DND-41 (cell line): ENCODE measurements around the gene MACROD1.

Source experiments
- ATAC-seq: fragments of 200-7000 bp; cut with Tn5 transposase; 3 replicates; pipeline ENCODE4 v1.9.1; 2021; ENCODE audit warnings: low read depth; ENCODE audit not compliant: insufficient read depth
- DNase-seq: peaks from one replicate; pipeline ENCODE4 v3.0.0-alpha.2; 2020
- H2AFZ ChIP-seq: 2 replicates; pipeline ENCODE4 v1.6.0; 2012; ENCODE audit warnings: low read depth, low read length
- H3K27ac ChIP-seq: 2 replicates; pipeline ENCODE4 v1.5.1; 2012; ENCODE audit warnings: low read length, inconsistent platforms
- H3K27me3 ChIP-seq: fragments of 200-600 bp; sonication (generic); 2 replicates; pipeline ENCODE4 v1.6.0; 2012; ENCODE audit warnings: low read length, mild to moderate bottlenecking, inconsistent platforms; ENCODE audit not compliant: insufficient read depth, poor library complexity
- H3K36me3 ChIP-seq: 2 replicates; pipeline ENCODE4 v1.5.1; 2012; ENCODE audit warnings: low read length, inconsistent platforms; ENCODE audit not compliant: insufficient read depth
- H3K4me1 ChIP-seq: 2 replicates; pipeline ENCODE4 v1.5.1; 2012; ENCODE audit warnings: mild to moderate bottlenecking, low read length; ENCODE audit not compliant: insufficient read depth
- H3K4me2 ChIP-seq: 2 replicates; pipeline ENCODE4 v1.6.0; 2012; ENCODE audit warnings: mild to moderate bottlenecking, moderate library complexity, low read length, inconsistent platforms; ENCODE audit not compliant: insufficient read depth
- H3K4me3 ChIP-seq, 2 experiments: fragments of 200-600 bp in 1 of 2; shearing (Covaris generic) in 1 of 2; 2 replicates each; pipeline ENCODE4 v1.5.1; 2012 to 2016; ENCODE audit warnings: inconsistent platforms in 2 of 2, low read length in 2 of 2, mild to moderate bottlenecking in 2 of 2, low read depth in 1 of 2, moderate library complexity in 1 of 2
- H3K79me2 ChIP-seq: 2 replicates; pipeline ENCODE4 v1.6.0; 2012; ENCODE audit warnings: low read length, inconsistent platforms; ENCODE audit not compliant: insufficient read depth
- H3K9ac ChIP-seq: 2 replicates; pipeline ENCODE4 v1.6.0; 2012; ENCODE audit warnings: low read depth, mild to moderate bottlenecking, inconsistent platforms, low read length, moderate library complexity
- H3K9me3 ChIP-seq: 2 replicates; pipeline ENCODE4 v1.5.1; 2012; ENCODE audit warnings: low read length, moderate library complexity, mild to moderate bottlenecking, inconsistent platforms; ENCODE audit not compliant: insufficient read depth, severe bottlenecking
- H4K20me1 ChIP-seq: 2 replicates; pipeline ENCODE4 v1.6.0; 2012; ENCODE audit warnings: low read length; ENCODE audit not compliant: insufficient read depth
- CTCF ChIP-seq: IDR thresholded peaks from 2 replicates; pipeline ENCODE4 v1.5.1; 2012; ENCODE audit warnings: borderline replicate concordance, low read length, moderate library complexity, mild to moderate bottlenecking; ENCODE audit not compliant: poor library complexity, severe bottlenecking; ENCODE audit errors: extremely low read depth
- EZH2 ChIP-seq: IDR thresholded peaks from 3 replicates; pipeline ENCODE4 v1.6.1; 2012; ENCODE audit warnings: borderline replicate concordance, low read depth, mild to moderate bottlenecking, moderate library complexity, low read length, inconsistent platforms; ENCODE audit not compliant: severe bottlenecking

Gene MACROD1

GRCh38 chr11:64178951-64179639, 13.2 kb upstream of the MACROD1 start:
- H3K4me3 ChIP-seq = no peak overlapping the region
- H3K27me3 ChIP-seq = no peaks in the 10 kb centered on the region
- ATAC-seq = no peak
- H3K27ac ChIP-seq = no peak overlapping the region
- H3K9ac ChIP-seq = no peak overlapping the region
- H4K20me1 ChIP-seq = peaks cover 2% of the 10 kb centered on the region; the same call in 1 of the 2 replicates
- no peak overlapping the region for H2AFZ ChIP-seq
- H3K4me1 ChIP-seq = peaks cover 15% of the 10 kb centered on the region
- TF ChIP-seq EZH2 = no peak
- no peak for TF ChIP-seq CTCF
- H3K79me2 ChIP-seq = peaks cover 10% of the 10 kb centered on the region
- no peak for DNase-seq
- H3K36me3 ChIP-seq = peaks cover 3% of the 10 kb centered on the region; the same call in 1 of the 2 replicates
- H3K4me2 ChIP-seq = no peak overlapping the region
- no peaks in the 10 kb centered on the region for H3K9me3 ChIP-seq

- Histone ChIP-seq H3K9me3 (no peaks in the 10 kb centered on the region), H3K79me2 (peaks cover 2% of the 10 kb centered on the region; the same call in 1 of the 2 replicates), H3K27ac (no peak overlapping the region), H2AFZ (no peak overlapping the region), H3K27me3 (no peaks in the 10 kb centered on the region), H4K20me1 (no peaks in the 10 kb centered on the region), H3K4me1 (0 out of 2 replicates have a peak, but pooled peaks cover 6% of the 10 kb centered on the region), H3K4me2 (no peak overlapping the region), H3K36me3 (peaks cover 3% of the 10 kb centered on the region; the same call in 1 of the 2 replicates), H3K9ac (no peak overlapping the region), H3K4me3 (no peak overlapping the region)
- ATAC-seq (no peak), DNase-seq (no peak)
- TF ChIP-seq CTCF = no peak
- TF ChIP-seq EZH2 = no peak
These were observed 12.3 kb upstream of the MACROD1 start for GRCh38 chr11:64178203-64178602.

- Histone ChIP-seq H4K20me1 (no peaks in the 10 kb centered on the region), H3K4me3 (no peak overlapping the region), H3K27ac (no peak overlapping the region), H3K36me3 (peaks cover 3% of the 10 kb centered on the region; the same call in 1 of the 2 replicates), H3K79me2 (peaks cover 2% of the 10 kb centered on the region; the same call in 1 of the 2 replicates), H3K27me3 (no peaks in the 10 kb centered on the region), H3K4me2 (no peak overlapping the region), H3K4me1 (0 out of 2 replicates have a peak, but pooled peaks cover 4% of the 10 kb centered on the region), H3K9me3 (no peaks in the 10 kb centered on the region), H2AFZ (no peak overlapping the region), H3K9ac (no peak overlapping the region)
- no peak for TF ChIP-seq EZH2
- TF ChIP-seq CTCF = no peak
- DNase-seq = peak; percentile 35
- ATAC-seq = peak; percentile 65
These were observed 10.8 kb upstream of the MACROD1 start for GRCh38 chr11:64176751-64177150.
